Lung (tissue), 12 donors: ENCODE results near the gene UBL5. TPM values are rescaled to one million over a fixed set of nuclear protein-coding genes. Genes with fewer than 3 reads are reported as not detected.
A peak's percentile ranks its signal among the peaks of the same experiment; 100 is the strongest.
"Not testable (repeated sequence)": the region's sequence is repeated elsewhere in the genome, so short reads cannot be mapped to it uniquely, and the experiment has no call there.

ENCODE experiments used
- ATAC-seq: fragments of 200-7000 bp; cut with Tn5 transposase; one replicate; pipeline ENCODE4 v1.9.1; 2020; ENCODE audit warnings: moderate number of reproducible peaks; ENCODE audit not compliant: insufficient read depth, low FRiP score
- DNase-seq, 3 donors: peaks; one replicate each; pipeline ENCODE4 v3.0.0-alpha.2; 2013 to 2017
- H3K27ac ChIP-seq, 2 donors: one replicate each; pipeline ENCODE4 v1.5.1; 2013; ENCODE audit warnings: mild to moderate bottlenecking in 2 of 2, moderate library complexity in 2 of 2, control low read depth in 1 of 2, inconsistent platforms in 1 of 2, low read depth in 1 of 2, low read length in 1 of 2
- H3K27me3 ChIP-seq, 3 donors: one replicate each; pipeline ENCODE4 v1.5.1; 2013; ENCODE audit warnings: low read length in 2 of 3; ENCODE audit not compliant: control insufficient read depth in 3 of 3, insufficient read depth in 3 of 3
- H3K36me3 ChIP-seq, 4 donors: one replicate each; pipeline ENCODE4 v1.5.1; 2013; ENCODE audit warnings: low read length in 4 of 4, mild to moderate bottlenecking in 1 of 4, moderate library complexity in 1 of 4; ENCODE audit not compliant: control insufficient read depth in 4 of 4, insufficient read depth in 4 of 4
- H3K4me1 ChIP-seq, 5 donors: one replicate each; pipeline ENCODE4 v1.5.1; 2013; ENCODE audit warnings: low read length in 5 of 5, mild to moderate bottlenecking in 2 of 5, moderate library complexity in 1 of 5; ENCODE audit not compliant: control insufficient read depth in 5 of 5, insufficient read depth in 5 of 5
- H3K4me3 ChIP-seq: one replicate; pipeline ENCODE4 v1.5.1; 2013; ENCODE audit warnings: mild to moderate bottlenecking, control low read depth, moderate library complexity
- H3K9ac ChIP-seq, 2 donors: one replicate each; pipeline ENCODE4 v1.5.1; 2013; ENCODE audit warnings: low read length in 2 of 2, control low read depth in 1 of 2; ENCODE audit not compliant: insufficient read depth in 1 of 2
- H3K9me3 ChIP-seq, 4 donors: one replicate each; pipeline ENCODE4 v1.5.1; 2013; ENCODE audit warnings: low read length in 3 of 4, mild to moderate bottlenecking in 1 of 4, moderate library complexity in 1 of 4; ENCODE audit not compliant: control insufficient read depth in 4 of 4, insufficient read depth in 3 of 4
- CTCF ChIP-seq: IDR thresholded peaks from 2 replicates; pipeline ENCODE4 v1.5.1; 2012; ENCODE audit warnings: mild to moderate bottlenecking; ENCODE audit errors: control extremely low read depth, extremely low read depth
- WGBS, 2 donors: extraction: QIAGEN DNeasy Blood & Tissue Kit; methylation state at CpG; one replicate each; pipeline ENCODE4 v1.1.7; 2013; 5-methylcytosine and 5-hydroxymethylcytosine counted together
- polyA plus RNA-seq, 2 donors: library from polyadenylated mRNA; stranded (reverse); fragments of 200-250 nt; gene quantifications; one replicate each; pipeline ENCODE4 v1.2.1, GENCODE V29; 2013
- total RNA-seq, 2 donors: library from RNA; depleted of rRNA in 1 of 2; stranded (reverse); fragments of >200 nt in 1 of 2; gene quantifications; one replicate each; pipeline ENCODE4 v1.2.1, GENCODE V29; 2014 to 2021
- donor health status: control.
- donor health status: control.
- donor health status: Bipolar disorder and iron deficiency.
- donor health status: healthy.
- donor health status: DM: yes; HTN: yes; CAD: no.

The UBL5 gene
- total and polyA plus RNA-seq, 4 donors: 102 to 1,378 (median 436) TPM

DNA sequence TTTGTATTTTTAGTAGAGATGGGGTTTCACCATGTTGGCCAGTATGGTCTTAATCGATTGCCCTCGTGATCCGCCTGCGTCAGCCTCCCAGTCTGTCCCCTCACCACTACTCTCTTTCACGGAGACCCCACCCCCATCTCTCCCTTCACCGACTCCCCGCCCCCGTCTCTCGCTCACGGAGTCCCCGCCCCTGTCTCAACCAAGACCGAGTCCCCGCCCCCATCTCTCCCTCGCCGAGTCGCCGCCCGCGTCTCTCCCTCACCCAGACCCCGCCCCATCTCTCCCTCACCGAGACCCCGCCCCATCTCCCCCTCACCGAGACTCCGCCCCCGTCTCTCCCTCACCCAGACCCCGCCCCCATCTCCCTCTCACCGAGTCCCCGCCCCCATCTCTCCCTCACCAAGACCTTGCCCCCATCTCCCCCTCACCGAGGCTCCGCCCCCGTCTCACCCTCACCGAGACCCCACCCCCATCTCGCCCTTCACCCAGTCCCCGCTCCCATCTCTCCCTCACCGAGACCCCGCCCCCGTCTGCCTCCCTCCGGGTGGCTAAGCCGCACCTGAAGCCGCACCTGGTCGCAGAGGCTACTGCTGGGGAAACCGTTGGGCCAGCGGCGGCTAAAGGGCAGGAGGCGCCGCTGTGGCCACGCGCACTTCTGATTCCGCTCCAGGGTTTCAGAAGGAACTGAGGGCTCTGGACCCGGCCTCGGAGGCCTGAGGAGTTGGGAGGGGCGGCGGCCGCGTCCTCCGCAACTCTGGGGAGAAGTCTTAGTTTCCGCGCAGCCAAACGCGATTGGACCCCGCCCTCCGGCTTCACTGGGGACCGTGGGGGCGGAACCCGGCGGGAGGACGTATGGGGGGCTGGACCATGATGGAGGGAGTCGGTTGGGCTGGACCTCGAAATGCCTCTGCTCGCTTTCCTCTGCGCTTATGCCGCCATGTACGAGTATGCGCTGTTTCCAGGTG is 42.1 kb upstream of the UBL5 start:
- Histone ChIP-seq H3K9ac (peak overlapping the region; percentile 37 to 88), H3K4me1 (peaks cover 0 to 27% (median 5%) of the 10 kb centered on the region in 5 donors), H3K9me3 (no peaks in the 10 kb centered on the region), H3K36me3 (no peaks in the 10 kb centered on the region), H3K4me3 (peak overlapping the region; percentile 52), H3K27ac (peak overlapping the region; percentile 97 to 99), H3K27me3 (no peaks in the 10 kb centered on the region)
- 2% methylated on average over 68 to 74 of the region's 74 CpGs for WGBS, 2 donors
- no peak for TF ChIP-seq CTCF
- DNase-seq: peak; percentile 98 to 99 (median 99)
- peak; percentile 91 for ATAC-seq

- peak overlapping the region; percentile 52 for H3K4me3 ChIP-seq
- peak overlapping the region in 1 of 2 donors; percentile 75 for H3K9ac ChIP-seq
- H3K27me3 ChIP-seq: no peaks in the 10 kb centered on the region
- WGBS, 2 donors: 39 to 44% methylated on average over 9 of the region's 9 CpGs
- peaks cover 0 to 27% (median 5%) of the 10 kb centered on the region in 5 donors for H3K4me1 ChIP-seq
- peak overlapping the region; percentile 97 to 99 for H3K27ac ChIP-seq
- ATAC-seq (no peak), DNase-seq (no peak)
- no peaks in the 10 kb centered on the region for H3K36me3 ChIP-seq
- H3K9me3 ChIP-seq: no peaks in the 10 kb centered on the region
- TF ChIP-seq CTCF: no peak
Measured at GRCh38 chr19:9786342-9786741, 41.4 kb upstream of the UBL5 start.

GRCh38 chr19:9786819-9787218 is 40.9 kb upstream of the UBL5 start:
- no peak overlapping the region for H3K9ac ChIP-seq
- no peaks in the 10 kb centered on the region for H3K27me3 ChIP-seq
- H3K36me3 ChIP-seq: no peaks in the 10 kb centered on the region
- 93 to 96% methylated on average over 8 of the region's 8 CpGs for WGBS, 2 donors
- H3K27ac ChIP-seq: peak overlapping the region in 1 of 2 donors; percentile 40
- H3K4me3 ChIP-seq: no peak overlapping the region
- peaks cover 0 to 27% (median 5%) of the 10 kb centered on the region in 5 donors for H3K4me1 ChIP-seq
- DNase-seq (no peak), ATAC-seq (no peak)
- H3K9me3 ChIP-seq: no peaks in the 10 kb centered on the region
- no peak for TF ChIP-seq CTCF

GRCh38 chr19:9788604-9789003 is 39.1 kb upstream of the UBL5 start:
- H3K27me3 ChIP-seq, DNase-seq, ATAC-seq, H3K36me3 ChIP-seq, H3K27ac ChIP-seq, H3K9me3 ChIP-seq, H3K4me3 ChIP-seq, H3K9ac ChIP-seq: not testable (repeated sequence)
- WGBS, 2 donors: 93 to 97% methylated on average over 13 of the region's 13 CpGs
- H3K4me1 ChIP-seq: peaks cover 0 to 27% (median 5%) of the 10 kb centered on the region in 5 donors
